Measurements from ENCODE around the gene INSYN1.

The INSYN1 gene

GRCh38 chr15:73779974-73780373 is 26.8 kb upstream of the INSYN1 start:
- no peak for DNase-seq (ENCODE audit: low read depth in 2 of 2, low spot score in 1 of 2)

GRCh38 chr15:73777741-73778140 is 24.6 kb upstream of the INSYN1 start:
- DNase-seq (ENCODE audit: low read depth in 2 of 2, low spot score in 1 of 2): no peak

GRCh38 chr15:73773428-73773827 is 20.3 kb upstream of the INSYN1 start:
- no peak for DNase-seq (ENCODE audit: low read depth in 2 of 2, low spot score in 1 of 2)

GRCh38 chr15:73771385-73772045 is 18.4 kb upstream of the INSYN1 start:
- no peak for DNase-seq (ENCODE audit: low read depth in 2 of 2, low spot score in 1 of 2)

- DNase-seq (ENCODE audit: low read depth in 2 of 2, low spot score in 1 of 2): no peak
These were observed 16.9 kb upstream of the INSYN1 start for GRCh38 chr15:73770050-73770449.

GRCh38 chr15:73767806-73768501 is 14.8 kb upstream of the INSYN1 start:
- DNase-seq (ENCODE audit: low read depth in 2 of 2, low spot score in 1 of 2): no peak

- DNase-seq (ENCODE audit: low read depth in 2 of 2, low spot score in 1 of 2): no peak
These were observed 13.4 kb upstream of the INSYN1 start for GRCh38 chr15:73766598-73766997.

GRCh38 chr15:73765778-73766177 is 12.6 kb upstream of the INSYN1 start:
- no peak for DNase-seq (ENCODE audit: low read depth in 2 of 2, low spot score in 1 of 2)

GRCh38 chr15:73763931-73764330 is 10.8 kb upstream of the INSYN1 start:
- no peak for DNase-seq (ENCODE audit: low read depth in 2 of 2, low spot score in 1 of 2)

- no peak for DNase-seq (ENCODE audit: low read depth in 2 of 2, low spot score in 1 of 2)
These were observed 7.5 kb upstream of the INSYN1 start for GRCh38 chr15:73760330-73761329.

- no peak for DNase-seq (ENCODE audit: low read depth in 2 of 2, low spot score in 1 of 2)
These were observed 5.3 kb upstream of the INSYN1 start for GRCh38 chr15:73758461-73758860.

- no peak for DNase-seq (ENCODE audit: low read depth in 2 of 2, low spot score in 1 of 2)
These were observed 4.4 kb upstream of the INSYN1 start for GRCh38 chr15:73757571-73757970.

GRCh38 chr15:73756947-73757513 is 3.9 kb upstream of the INSYN1 start:
- no peak for DNase-seq (ENCODE audit: low read depth in 2 of 2, low spot score in 1 of 2)

- DNase-seq (ENCODE audit: low read depth in 2 of 2, low spot score in 1 of 2): no peak
These were observed 3.2 kb upstream of the INSYN1 start for GRCh38 chr15:73756390-73756789.

GRCh38 chr15:73755946-73756345 is 2.8 kb upstream of the INSYN1 start:
- no peak for DNase-seq (ENCODE audit: low read depth in 2 of 2, low spot score in 1 of 2)

GRCh38 chr15:73755481-73755880 is 2.3 kb upstream of the INSYN1 start:
- DNase-seq (ENCODE audit: low read depth in 2 of 2, low spot score in 1 of 2): no peak

- DNase-seq (ENCODE audit: low read depth in 2 of 2, low spot score in 1 of 2): no peak
These were observed 1.3 kb upstream of the INSYN1 start for GRCh38 chr15:73754461-73754860.

- DNase-seq (ENCODE audit: low read depth in 2 of 2, low spot score in 1 of 2): no peak
These were observed 351 bp downstream of the INSYN1 start for GRCh38 chr15:73752806-73753193.

- no peak for DNase-seq (ENCODE audit: low read depth in 2 of 2, low spot score in 1 of 2)
These were observed 999 bp downstream of the INSYN1 start for GRCh38 chr15:73751899-73752805.

GRCh38 chr15:73751511-73751898 is 1.6 kb downstream of the INSYN1 start:
- no peak for DNase-seq (ENCODE audit: low read depth in 2 of 2, low spot score in 1 of 2)

Data from stimulated activated CD8-positive, alpha-beta memory T cell treated with anti-CD3 and anti-CD28 coated beads, Interleukin-4, amount 100 ng/mL, for 4 hours (primary cell).